Loucy (cell line): ENCODE results near the gene BTBD9.

Experiments used
- EZH2phosphoT487 ChIP-seq: fragments of 200-600 bp; IDR thresholded peaks from 2 replicates; pipeline ENCODE4 v1.6.1; 2018; ENCODE audit warnings: antibody characterized with exemption, mild to moderate bottlenecking, moderate library complexity, borderline replicate concordance
- TF ChIP-seq, protein P1 (sequence below): fragments of 200-600 bp; sonication (generic); conservative IDR thresholded peaks from 2 replicates; pipeline ENCODE4 v1.5.1; 2014; ENCODE audit warnings: mild to moderate bottlenecking, antibody characterized with exemption, low read length

DNA sequence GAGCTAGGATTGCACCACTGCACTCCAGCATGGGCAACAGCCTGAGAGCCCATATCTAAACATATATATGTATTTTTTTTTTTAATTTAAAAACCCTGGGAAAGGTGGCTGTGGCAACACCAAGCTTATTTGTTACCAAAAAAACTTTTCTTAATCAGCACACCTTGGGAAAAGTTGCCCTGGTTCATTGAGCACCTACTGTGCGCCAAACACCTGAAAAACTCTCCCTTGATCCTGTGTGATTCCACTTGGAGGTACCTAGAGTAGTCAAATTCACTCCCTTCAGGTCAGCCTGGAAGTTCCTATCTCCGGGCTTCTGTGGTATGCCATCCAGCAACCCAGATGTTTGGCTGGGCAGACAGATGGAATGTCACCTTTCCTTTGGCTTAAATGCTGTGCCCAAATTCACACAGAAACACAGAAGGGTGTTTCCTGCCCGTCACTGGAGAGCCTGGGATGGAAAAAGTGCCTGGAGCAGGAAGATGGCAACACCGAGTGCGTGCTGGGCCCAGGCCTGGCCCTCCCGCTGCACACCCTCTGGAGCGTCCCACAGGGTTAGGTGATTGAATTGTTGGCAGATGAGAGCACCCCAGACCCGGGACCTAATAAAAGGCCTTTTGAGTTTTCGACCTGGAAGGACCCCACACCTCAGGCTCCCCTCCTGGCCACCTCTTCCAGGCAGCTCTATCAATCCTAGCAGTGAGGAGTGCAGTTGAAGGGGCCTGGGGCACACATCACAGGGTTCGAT, 482.7 kb downstream of the BTBD9 start:
- TF ChIP-seq, protein P1, sequence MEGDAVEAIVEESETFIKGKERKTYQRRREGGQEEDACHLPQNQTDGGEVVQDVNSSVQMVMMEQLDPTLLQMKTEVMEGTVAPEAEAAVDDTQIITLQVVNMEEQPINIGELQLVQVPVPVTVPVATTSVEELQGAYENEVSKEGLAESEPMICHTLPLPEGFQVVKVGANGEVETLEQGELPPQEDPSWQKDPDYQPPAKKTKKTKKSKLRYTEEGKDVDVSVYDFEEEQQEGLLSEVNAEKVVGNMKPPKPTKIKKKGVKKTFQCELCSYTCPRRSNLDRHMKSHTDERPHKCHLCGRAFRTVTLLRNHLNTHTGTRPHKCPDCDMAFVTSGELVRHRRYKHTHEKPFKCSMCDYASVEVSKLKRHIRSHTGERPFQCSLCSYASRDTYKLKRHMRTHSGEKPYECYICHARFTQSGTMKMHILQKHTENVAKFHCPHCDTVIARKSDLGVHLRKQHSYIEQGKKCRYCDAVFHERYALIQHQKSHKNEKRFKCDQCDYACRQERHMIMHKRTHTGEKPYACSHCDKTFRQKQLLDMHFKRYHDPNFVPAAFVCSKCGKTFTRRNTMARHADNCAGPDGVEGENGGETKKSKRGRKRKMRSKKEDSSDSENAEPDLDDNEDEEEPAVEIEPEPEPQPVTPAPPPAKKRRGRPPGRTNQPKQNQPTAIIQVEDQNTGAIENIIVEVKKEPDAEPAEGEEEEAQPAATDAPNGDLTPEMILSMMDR = no peak
- no peak for TF ChIP-seq EZH2phosphoT487
